Measurements from ENCODE around the gene PXMP4.
A peak's percentile ranks its signal among the peaks of the same experiment; 100 is the strongest.

PXMP4 gene

DNA sequence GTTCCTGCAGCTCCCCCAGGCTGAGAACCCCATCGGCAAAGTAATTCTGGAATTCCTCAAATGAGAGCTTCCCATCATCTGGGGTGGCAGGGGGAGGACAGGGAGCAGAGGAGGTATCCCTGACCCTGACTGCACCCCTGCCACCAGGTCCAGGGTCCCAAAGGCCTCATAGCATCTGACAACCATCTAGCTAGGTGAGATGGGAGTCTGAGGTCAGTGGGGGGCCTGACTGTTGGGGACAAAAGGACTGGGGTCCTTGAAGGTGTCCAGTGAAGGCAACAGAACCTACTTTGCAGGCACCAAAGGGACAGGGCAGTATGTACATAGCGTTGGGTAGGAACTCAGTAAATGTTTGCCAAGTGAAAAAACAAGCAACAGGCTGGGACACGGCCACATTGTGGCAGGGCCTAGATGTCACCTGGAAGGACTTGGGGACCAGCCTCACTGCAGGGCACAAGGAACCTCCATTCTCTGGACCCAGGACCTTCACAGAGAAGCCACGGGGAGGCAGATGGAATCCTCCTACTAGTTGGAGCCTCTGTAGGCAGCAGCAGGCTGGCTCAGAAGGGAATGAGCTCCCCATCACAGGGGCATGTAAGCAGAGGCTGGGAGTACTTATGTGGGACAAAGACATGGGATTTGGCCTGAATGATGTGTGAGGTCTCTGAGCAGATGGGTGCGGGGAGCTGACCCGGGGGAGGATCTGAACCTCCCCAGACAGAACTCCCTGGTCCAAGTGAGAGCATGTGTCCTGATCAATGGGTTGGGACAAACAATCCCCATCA, 49.2 kb downstream of the PXMP4 start:
- DNase-seq (ENCODE audit: low spot score) = no peak
- no peak for FAIRE-seq

DNA sequence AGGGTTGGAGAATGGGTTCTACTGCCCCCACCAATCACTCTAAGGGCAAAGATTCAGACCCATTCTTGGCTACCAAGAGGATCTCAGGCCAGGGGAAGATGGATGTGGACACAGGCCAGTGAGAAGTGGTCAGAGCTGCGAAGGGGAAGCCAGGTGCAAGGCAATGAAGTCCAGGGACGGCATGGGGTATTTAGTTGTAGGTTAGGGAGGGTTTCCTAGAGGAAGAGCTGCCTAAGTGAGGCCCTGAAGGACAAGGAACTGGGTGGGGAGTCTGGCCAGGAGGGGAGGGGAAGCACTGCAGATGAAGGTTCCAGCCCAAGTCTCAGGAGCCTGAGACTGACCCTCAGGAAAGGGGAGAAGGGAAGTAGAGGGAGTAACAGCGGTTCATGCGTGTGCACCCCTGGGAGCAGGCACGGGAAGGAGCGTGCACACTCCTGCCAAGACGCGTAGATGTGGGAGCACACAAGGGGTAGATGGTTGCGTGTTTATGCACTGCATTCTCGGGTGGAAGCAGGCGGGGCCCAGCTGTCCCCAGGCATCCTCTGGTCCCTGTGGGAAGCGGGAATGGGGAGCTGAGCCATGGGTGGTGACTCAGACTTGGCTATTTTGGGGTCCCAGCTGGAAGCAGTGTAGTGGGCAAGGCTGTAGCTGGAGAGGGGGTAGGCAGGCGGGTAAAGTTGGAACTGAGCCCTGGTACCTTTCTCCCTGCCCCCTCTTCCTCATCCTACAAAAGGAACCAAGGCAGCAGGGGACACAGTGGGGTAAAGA, 50.1 kb downstream of the PXMP4 start:
- FAIRE-seq (no peak), DNase-seq (ENCODE audit: low spot score) (no peak)

DNA sequence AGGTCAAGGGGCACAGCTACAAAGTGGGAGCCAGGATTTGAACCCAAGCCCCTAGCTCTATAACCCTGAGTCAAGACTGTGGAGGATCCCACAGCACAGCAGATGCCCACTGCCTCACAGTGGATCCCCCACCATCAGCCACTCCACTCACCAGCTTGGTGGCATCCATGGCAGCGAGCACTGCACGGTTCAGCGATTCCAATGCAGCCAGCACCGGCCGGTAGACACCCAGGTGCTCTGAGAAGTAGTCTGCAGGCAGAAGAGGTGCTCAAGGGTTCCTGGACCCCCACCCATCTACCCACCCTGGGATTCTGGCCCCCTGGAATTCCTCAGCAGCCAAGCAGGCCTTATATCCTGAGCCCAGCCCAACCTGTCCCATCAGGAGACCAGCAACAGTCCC, 50.9 kb downstream of the PXMP4 start:
- no peak for DNase-seq (ENCODE audit: low spot score)
- FAIRE-seq = no peak

DNA sequence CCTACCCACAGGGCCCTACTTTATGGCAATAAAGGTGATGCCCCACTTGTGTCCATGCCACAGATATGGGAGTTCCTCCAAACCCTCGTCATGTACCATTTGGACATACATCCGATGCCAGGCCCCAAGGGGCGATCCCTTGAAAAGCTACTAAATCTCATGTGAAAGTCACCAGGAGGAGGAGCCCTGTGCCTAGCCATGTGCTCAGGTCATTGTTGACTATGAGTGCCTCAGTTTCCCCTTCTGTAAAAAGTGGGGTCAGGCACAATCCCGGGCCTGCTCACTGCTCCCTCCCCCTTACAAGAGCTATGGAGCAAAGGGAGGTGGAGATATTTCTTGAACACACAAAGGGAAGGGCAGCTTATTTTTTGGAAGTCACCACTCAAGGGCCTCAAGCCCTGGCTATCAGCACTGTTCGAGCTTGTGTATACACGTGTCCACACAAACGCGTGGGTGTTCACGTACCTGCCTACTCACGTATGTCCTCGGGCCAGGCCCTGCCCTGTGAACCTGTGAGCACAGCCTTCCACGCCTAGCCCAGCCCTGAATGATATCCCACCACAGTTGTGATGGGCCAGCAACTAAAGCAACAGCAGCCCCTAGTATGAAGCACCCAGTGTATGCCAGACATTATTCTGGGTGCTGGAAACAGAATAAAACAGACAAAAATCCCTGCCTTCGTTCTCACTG, 51.5 kb downstream of the PXMP4 start:
- DNase-seq (ENCODE audit: low spot score) = no peak
- FAIRE-seq = no peak

DNA sequence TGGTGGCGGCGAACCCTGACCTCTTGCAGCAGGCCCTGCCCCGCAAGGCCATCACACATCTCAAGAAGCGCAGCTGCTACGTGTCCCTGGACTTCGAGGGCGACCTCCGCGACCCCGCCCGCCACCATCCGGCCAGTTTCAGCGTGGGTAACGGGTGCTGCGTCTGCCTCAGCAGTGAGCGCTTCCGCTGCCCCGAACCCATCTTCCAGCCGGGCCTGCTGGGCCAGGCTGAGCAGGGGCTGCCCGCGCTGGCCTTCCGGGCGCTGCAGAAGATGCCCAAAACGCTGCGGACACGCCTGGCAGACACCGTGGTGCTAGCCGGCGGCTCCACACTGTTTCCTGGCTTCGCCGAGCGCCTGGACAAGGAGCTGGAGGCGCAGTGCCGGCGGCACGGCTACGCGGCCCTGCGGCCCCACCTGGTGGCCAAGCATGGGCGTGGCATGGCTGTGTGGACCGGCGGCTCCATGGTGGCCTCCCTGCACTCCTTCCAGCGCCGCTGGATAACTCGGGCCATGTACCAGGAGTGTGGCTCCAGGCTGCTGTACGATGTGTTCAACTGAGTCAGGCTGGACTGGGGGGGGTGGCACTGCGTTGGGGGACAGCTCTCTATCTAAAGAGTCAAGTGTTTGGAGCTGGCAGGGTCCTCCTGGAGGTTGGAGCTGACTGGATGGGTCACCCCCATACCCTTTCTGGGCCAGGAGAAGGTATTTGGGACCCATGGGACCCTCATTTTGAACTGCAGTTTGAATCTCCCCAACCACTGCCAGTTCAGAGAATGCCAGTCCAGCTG, 52.2 kb downstream of the PXMP4 start:
- DNase-seq (ENCODE audit: low spot score) = peak; percentile 53
- no peak for FAIRE-seq

DNA sequence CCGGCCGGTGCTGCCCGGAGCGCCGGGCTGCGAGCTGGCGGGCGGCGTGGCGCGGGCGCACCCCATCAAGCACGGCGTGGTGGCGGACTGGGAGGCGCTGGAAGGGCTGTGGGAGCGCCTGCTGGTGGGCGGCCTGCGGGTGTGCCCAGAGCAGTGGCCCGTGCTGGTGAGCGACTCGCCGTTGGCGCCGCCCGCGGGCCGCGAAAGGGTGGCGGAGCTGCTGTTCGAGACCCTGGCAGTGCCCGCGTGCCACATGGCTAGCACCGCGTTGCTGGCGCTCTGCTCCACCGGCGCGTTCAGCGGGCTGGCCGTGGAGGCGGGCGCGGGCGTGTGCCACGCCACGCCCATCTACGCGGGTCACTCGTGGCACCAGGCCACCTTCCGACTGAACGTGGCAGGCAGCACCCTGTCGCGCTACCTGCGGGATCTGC, 52.9 kb downstream of the PXMP4 start:
- DNase-seq (ENCODE audit: low spot score) = no peak
- FAIRE-seq = no peak

DNA sequence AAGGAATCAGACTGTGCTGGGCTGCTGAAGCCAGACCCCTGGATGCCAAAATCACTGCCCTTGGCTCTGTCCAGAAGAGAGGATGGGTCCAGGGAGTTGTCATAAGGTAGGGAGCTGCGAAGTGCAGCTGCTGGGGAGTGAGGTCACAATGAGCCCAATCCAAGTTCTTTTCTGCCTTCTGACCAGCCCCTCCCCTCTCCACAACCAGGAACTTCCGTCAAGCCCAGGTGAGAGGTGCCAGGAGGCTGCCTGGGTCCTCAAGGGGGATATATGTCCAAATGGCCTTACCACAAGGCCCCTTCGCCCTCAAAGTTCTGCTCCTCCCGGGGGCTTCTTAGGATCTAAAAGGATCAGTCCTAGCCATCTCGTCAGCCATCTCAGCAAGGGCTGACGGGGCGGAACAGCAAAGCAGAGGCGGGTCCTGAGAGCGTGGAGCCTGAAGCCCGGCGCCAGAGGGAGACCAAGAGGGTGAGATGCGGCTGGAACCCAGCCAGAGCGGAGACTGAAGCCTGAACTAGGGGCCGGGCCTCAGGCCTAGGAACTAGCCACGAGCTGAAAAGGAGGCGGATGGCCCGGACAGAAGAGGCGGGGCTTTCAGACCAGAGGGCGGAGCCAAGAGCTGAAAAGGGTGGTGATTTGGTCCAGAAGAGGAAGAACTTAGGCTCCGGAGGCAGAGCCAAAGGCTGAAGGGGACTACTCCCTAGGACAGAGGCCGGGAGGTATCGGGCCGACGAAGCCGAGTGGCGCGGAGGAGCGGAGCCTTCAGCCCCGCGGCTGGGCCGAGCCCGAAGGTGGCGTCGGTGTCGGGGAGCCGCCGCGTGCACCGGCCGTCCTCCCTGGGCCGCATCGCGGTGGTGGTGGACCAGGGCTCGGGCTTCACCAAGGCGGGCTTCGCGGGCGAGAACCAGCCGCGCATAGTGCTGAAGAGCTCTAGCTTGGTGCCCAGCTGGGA, 53.5 kb downstream of the PXMP4 start, which contains the start of gene ACTL10:
TSS of gene ACTL10 (plus strand) at position 651 of the 952 bp plus-strand sequence. CDS start 555 bp downstream, outside the sequence.
- DNase-seq (ENCODE audit: low spot score) (no peak), FAIRE-seq (no peak)

DNA sequence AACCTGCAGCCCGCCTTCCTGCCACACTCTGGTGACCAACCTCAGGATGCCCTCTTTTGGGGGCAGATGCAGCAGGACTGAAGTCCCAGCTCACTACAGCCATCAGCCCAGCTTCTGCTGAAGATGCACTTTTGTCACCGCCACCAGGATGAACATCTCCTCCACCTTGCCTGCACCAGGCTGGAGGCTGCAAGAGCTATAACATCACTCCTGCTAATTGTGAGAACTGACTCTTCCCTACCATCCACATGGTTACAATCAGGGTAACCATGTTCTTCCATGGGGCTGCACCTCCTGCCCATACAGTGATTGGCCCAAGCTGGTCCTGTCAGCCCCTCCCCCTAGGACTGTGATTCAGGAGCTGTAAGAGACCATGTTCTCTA, 55.4 kb downstream of the PXMP4 start:
- DNase-seq (ENCODE audit: low spot score) = no peak
- FAIRE-seq = no peak

DNA sequence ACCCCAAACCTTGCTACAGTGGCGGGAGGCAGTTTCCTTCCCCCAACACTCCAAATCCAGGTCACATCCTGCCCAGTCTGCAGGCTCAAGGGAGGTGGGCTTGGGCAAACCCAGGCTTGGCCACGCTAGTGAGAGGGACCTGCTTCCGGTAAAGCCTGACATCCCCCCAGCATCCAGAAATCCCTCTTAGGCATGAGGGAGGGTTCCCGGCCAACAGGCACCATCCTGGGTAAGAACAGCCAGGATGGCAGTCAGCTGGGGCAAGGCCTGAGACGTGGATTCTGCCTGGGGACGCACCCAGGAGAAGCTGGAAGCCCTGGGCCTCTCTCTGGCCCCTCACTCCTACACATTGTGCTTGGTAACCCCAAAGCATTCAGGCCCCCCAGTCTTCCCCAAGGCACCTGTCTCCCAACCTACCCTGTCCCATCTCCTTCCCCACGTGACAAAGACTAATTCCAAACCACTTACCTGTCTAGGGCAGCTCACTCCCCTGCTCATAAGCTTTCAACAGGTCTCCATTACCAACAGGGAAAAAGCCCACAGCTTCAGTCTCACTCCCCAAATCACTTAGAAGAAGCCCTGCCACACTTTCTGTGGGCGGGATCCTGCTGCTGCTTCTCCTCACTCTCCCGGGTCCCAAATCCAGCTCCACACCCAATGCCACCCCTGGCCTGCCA, 55.9 kb downstream of the PXMP4 start:
- FAIRE-seq = peak; percentile 55
- no peak for DNase-seq (ENCODE audit: low spot score)

DNA sequence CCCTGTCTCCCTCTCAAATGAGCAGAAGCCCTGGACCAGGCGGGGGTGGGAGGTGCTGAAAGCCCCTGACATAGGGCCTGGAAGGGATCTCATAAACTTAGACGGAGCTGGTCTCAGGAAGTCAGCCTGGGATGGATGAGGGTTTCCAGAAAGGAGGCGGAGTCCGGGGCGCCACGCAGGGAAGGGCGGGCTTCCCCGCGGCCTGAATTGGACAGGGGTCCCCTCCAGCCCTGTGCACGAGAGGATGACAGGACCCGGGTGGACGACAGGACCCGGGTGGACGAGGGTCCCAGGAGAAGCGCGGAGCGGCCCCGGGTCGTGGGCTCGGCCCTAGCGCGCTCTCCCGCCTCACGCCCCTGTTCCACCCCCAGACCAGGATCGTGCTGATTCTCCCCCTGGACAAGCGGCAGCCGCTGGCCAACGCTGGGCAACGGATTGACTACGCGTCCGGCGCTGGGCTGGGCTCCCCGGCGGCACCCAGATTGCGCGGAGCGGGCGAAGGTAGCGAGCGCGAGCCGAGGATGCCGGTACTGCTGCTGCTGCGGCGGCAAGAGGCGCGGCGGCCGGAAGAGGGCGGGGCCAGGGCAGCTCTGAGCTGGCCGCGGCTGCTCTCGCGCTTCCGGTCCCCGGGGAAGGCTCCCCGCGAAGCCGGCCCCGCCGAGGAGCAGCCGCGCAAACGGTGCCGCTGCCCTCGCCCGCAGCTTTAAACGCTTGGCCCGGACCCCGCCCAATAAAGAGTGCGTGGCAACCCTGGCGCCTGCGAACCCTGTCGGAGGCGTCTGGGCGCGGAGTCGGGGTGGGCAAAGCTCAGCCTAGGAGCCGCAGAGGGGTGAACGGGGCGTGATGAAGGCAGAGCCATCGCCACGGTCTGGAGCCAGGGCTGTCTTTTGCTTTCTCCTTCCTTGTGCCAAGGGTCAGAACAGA, 56.7 kb downstream of the PXMP4 start:
- FAIRE-seq (no peak), DNase-seq (ENCODE audit: low spot score) (peak; percentile 96)

DNA sequence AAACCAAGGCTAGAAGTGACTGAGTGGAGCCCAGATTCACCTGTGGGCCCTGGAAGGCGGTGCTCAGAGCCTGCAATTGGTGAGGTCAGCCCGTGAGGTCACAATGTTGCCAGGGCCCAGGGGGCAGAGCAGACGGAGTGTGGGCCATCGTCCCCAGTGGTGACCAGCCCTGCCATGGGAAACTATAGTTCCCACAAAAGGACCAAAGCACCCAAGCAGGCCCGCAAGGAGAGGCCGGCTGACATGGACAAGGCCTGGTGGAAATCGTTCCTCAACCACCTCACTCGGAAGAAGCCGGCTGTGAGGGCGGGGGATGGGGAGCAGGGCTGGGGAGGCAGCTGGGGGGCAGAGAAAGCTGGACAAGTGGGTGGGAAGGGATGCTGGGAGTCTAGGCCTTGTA, 57.9 kb downstream of the PXMP4 start, which contains the start of gene C20orf144:
TSS of gene C20orf144 (plus strand) at position 156 of the 400 bp plus-strand sequence. CDS start at position 175, 19 bp downstream.
- DNase-seq (ENCODE audit: low spot score) = no peak
- no peak for FAIRE-seq

DNA sequence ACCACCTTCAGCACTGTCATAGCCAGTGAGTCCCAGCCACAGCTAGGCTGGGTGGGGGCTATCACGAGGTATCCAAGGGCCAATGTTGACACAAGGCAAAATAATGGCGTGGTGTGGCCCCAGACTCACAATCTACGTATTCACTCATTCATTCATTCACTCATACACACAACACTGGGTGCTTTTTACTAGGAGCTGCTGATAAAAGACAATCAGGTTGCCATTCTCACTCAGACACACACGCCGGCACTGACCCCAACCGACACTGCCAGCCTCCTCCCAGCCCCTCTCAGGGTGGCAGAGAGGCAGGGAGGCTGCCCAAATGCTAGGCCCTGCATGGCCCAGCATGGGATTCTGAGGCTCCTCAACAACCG, 59.4 kb downstream of the PXMP4 start:
- no peak for FAIRE-seq
- DNase-seq (ENCODE audit: low spot score) = no peak

DNA sequence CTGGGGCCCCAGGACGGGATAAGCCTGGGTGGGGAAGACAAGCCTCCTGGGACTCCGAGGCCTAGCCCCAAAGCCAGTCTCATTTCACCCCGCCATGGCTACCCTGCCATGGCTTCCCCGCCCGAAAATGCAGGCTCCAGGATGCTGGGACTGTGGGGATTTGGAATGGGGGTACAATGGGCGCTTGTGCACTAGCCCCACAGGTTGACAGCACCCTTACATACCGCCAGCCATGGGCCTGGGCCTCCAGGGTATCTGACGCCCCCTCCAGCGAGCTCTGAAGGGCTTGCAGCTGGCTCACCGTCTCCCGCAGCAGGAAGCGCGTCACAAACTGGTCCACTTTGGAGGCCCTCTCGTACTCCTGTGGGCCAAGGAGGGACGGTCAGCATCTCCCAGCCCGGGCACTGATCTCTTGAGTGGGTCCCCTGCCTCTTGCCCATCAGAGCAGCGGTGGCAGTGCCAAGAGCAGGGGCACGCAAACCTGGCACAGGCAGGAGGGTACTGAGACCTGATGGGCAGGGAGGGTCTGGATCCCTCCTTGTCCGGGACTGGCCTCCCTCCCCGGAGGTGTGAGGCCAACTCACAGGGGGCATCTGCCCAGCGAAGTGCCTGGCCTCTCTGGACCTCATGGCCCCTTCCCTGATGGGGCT, 60.0 kb downstream of the PXMP4 start:
- DNase-seq (ENCODE audit: low spot score) = no peak
- no peak for FAIRE-seq

DNA sequence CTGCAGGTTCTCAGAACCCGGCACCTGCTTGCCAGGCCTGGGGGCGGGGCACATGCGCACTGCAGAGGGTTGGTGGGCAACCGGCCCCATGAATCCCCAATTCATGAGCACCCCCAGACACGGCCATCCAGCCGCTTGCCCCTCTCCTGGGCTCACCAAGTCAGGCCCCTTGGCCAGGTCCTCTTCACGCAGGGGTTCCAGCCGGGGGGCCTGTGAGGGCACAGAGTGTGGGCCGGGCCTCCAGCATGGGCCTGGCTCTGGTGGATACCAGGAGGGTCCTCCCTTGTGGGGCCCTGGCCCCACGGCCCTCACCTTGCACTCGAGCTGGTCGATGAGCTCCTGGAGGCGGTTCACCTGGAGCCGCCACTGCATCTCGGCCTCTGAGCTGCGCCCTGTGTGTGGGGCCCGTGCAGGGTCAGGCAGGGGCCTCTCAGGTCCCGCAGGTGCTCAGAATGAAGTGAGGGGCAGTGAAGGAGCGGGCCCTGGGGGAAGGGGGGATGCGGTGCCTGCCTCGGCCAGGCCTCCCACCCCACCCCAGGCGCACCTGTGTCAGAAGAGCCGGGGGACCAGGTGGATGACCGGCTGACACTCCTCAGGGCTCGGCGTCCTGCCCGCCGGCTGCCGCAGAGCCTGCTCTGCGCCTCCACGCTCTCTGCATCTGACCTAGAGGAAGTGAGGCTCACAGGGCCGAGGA, 60.6 kb downstream of the PXMP4 start:
- DNase-seq (ENCODE audit: low spot score) = no peak

DNA sequence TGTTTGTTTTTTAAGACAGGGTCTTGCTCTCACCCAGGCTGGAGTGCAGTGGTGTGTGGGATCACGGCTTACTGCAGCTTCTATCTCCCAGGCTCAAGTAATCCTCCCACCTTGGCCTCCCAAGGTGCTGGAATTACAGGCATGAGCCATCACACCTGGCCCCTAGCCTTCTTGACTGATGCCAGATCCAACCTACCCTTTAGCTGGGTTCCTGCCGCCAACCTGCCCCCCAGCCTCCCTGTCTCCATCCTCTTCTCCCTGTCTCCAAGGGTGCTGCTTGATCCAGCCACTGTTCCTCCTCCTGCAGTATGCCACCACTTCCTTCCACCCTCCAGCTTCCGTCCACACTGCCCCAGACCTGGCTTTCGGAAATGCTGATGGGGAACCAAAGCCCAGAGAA, 61.2 kb downstream of the PXMP4 start:
- peak; percentile 30 for FAIRE-seq
- no peak for DNase-seq (ENCODE audit: low spot score)

More for the DNA sequence above, 60.6 kb downstream of the PXMP4 start:
- FAIRE-seq = no peak

DNA sequence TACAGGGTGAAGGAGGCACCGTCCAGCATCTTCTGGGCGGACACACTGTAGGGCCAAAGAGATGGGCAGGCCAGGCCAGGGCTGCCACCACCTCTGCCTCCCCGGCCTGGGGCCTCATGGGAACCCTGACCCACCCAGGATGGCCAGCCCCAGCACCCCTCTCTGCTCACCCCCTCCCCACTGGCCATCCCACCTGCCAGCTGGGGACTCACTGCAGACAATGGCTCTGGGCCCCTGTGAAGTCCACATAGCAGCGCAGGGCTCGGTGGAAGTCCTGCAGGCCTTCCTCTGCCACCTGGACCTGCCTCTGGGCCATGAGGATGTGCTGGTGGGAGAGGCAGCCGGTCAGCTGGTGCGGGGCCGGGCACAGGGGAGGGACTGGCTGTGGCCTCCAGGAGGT, 61.6 kb downstream of the PXMP4 start:
- FAIRE-seq (no peak), DNase-seq (ENCODE audit: low spot score) (no peak)

DNA sequence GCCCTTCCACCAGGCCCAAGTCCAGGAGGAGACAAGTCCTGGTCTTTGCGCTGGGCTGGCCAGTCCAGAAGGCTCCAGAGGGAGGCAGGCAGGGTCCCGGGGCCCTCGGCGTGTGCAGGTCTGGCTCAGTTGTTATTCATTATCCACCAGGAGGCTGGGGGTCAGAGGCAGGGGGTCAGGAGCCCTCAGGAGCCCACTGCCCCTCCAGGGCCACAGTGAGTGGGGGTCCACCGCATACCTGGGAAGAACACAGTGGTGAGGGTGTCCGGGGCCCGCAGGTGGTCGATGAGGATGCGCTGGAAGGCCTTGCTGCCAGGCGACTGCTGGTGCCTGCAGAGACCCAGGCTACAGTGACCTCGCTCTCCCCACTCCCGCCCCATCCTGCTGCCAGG, 62.4 kb downstream of the PXMP4 start:
- FAIRE-seq (no peak), DNase-seq (ENCODE audit: low spot score) (no peak)

Measured in urothelium cell line (cell line).